Measurements from ENCODE around the gene SERPINA1.

SERPINA1 gene

GRCh38 chr14:94395888-94396574 is 7.6 kb upstream of the SERPINA1 start:
- Histone ChIP-seq H3K36me3 (ENCODE audit: control insufficient read depth, low read length) (no peaks in the 10 kb centered on the region), H3K4me2 (ENCODE audit: low read length) (no peak overlapping the region), H3F3A (ENCODE audit: control insufficient read depth, insufficient read depth) (no peaks in the 10 kb centered on the region), H3K4me1 (ENCODE audit: control insufficient read depth, low read length) (no peaks in the 10 kb centered on the region), H3K79me2 (ENCODE audit: control insufficient read depth, low read length) (no peaks in the 10 kb centered on the region), H3K27me3 (ENCODE audit: control insufficient read depth, low read length) (peaks cover 38% of the 10 kb centered on the region), H4K20me1 (ENCODE audit: control insufficient read depth, insufficient read depth, low read depth, low read length) (no peaks in the 10 kb centered on the region), H3K9me2 (replicated peaks; ENCODE audit: control insufficient read depth, low read length) (no peaks in the 10 kb centered on the region), H3K4me3 (ENCODE audit: low read length) (no peak overlapping the region), H3K9me3 (ENCODE audit: control insufficient read depth, insufficient read depth, low read length) (no peaks in the 10 kb centered on the region), H3K27ac (ENCODE audit: low read depth, low read length) (no peak overlapping the region)
- TF ChIP-seq, protein P1, sequence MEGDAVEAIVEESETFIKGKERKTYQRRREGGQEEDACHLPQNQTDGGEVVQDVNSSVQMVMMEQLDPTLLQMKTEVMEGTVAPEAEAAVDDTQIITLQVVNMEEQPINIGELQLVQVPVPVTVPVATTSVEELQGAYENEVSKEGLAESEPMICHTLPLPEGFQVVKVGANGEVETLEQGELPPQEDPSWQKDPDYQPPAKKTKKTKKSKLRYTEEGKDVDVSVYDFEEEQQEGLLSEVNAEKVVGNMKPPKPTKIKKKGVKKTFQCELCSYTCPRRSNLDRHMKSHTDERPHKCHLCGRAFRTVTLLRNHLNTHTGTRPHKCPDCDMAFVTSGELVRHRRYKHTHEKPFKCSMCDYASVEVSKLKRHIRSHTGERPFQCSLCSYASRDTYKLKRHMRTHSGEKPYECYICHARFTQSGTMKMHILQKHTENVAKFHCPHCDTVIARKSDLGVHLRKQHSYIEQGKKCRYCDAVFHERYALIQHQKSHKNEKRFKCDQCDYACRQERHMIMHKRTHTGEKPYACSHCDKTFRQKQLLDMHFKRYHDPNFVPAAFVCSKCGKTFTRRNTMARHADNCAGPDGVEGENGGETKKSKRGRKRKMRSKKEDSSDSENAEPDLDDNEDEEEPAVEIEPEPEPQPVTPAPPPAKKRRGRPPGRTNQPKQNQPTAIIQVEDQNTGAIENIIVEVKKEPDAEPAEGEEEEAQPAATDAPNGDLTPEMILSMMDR (IDR thresholded peaks at IDR 0.05; ENCODE audit: low read depth, low read length, poor library complexity, severe bottlenecking): no peak
- no peak for TF ChIP-seq EZH2phosphoT487 (IDR thresholded peaks at IDR 0.05; ENCODE audit: borderline replicate concordance, low read length)

GRCh38 chr14:94395282-94395887 is 7.0 kb upstream of the SERPINA1 start:
- Histone ChIP-seq H3K9me2 (replicated peaks; ENCODE audit: control insufficient read depth, low read length) (no peaks in the 10 kb centered on the region), H3K79me2 (ENCODE audit: control insufficient read depth, low read length) (no peaks in the 10 kb centered on the region), H4K20me1 (ENCODE audit: control insufficient read depth, insufficient read depth, low read depth, low read length) (no peaks in the 10 kb centered on the region), H3K9me3 (ENCODE audit: control insufficient read depth, insufficient read depth, low read length) (no peaks in the 10 kb centered on the region), H3F3A (ENCODE audit: control insufficient read depth, insufficient read depth) (no peaks in the 10 kb centered on the region), H3K27ac (ENCODE audit: low read depth, low read length) (no peak overlapping the region), H3K27me3 (ENCODE audit: control insufficient read depth, low read length) (peaks cover 33% of the 10 kb centered on the region), H3K4me2 (ENCODE audit: low read length) (no peak overlapping the region), H3K4me3 (ENCODE audit: low read length) (no peak overlapping the region), H3K36me3 (ENCODE audit: control insufficient read depth, low read length) (no peaks in the 10 kb centered on the region), H3K4me1 (ENCODE audit: control insufficient read depth, low read length) (no peaks in the 10 kb centered on the region)
- TF ChIP-seq EZH2phosphoT487 (IDR thresholded peaks at IDR 0.05; ENCODE audit: borderline replicate concordance, low read length): no peak
- TF ChIP-seq, protein P1 (IDR thresholded peaks at IDR 0.05; ENCODE audit: low read depth, low read length, poor library complexity, severe bottlenecking): no peak

DNA sequence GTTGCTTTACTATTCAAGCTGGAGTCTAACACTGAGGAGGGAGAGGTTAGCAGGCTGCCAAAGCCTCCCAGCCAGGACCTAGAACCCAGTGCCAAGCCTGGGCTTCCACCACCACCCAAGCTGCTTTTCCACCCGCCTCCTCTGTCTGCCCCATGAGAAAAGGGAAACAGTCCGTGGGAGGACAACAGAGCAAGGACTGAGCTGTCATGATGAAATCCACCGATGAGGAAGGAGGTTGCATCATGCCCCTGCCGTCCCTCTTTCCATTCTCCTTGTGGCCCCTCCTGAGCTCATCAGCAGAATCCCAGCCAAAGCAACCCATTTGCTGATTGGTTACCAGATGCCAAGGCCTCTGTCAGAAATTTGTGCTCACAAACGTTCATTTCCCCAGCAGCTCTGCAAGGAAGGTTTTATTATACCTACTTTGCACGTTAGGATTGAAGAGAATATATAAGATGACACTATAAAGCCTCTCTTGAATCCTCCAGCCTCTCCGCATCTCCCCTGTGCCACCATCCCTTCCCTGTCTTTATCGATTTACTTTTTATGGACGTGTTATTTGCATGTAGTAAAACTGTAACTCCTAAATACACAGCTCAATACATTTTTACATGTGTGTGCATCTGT is 6.3 kb upstream of the SERPINA1 start:
- no peaks in the 10 kb centered on the region for H4K20me1 ChIP-seq (ENCODE audit: control insufficient read depth, insufficient read depth, low read depth, low read length)
- peaks cover 27% of the 10 kb centered on the region for H3K27me3 ChIP-seq (ENCODE audit: control insufficient read depth, low read length)
- no peaks in the 10 kb centered on the region for H3F3A ChIP-seq (ENCODE audit: control insufficient read depth, insufficient read depth)
- H3K4me3 ChIP-seq (ENCODE audit: low read length): no peak overlapping the region
- no peaks in the 10 kb centered on the region for H3K9me2 ChIP-seq (replicated peaks; ENCODE audit: control insufficient read depth, low read length)
- H3K79me2 ChIP-seq (ENCODE audit: control insufficient read depth, low read length): no peaks in the 10 kb centered on the region
- no peak for TF ChIP-seq EZH2phosphoT487 (IDR thresholded peaks at IDR 0.05; ENCODE audit: borderline replicate concordance, low read length)
- TF ChIP-seq, protein P1 (IDR thresholded peaks at IDR 0.05; ENCODE audit: low read depth, low read length, poor library complexity, severe bottlenecking): no peak
- no peaks in the 10 kb centered on the region for H3K36me3 ChIP-seq (ENCODE audit: control insufficient read depth, low read length)
- H3K9me3 ChIP-seq (ENCODE audit: control insufficient read depth, insufficient read depth, low read length): no peaks in the 10 kb centered on the region
- no peak overlapping the region for H3K27ac ChIP-seq (ENCODE audit: low read depth, low read length)
- no peak overlapping the region for H3K4me2 ChIP-seq (ENCODE audit: low read length)
- H3K4me1 ChIP-seq (ENCODE audit: control insufficient read depth, low read length): no peaks in the 10 kb centered on the region

Data from DOHH2 (cell line).